Activated CD8-positive, alpha-beta memory T cell treated with anti-CD3 and anti-CD28 coated beads for 36 hours (primary cell): ENCODE measurements around the gene RASA3. TPM values are rescaled to one million over a fixed set of nuclear protein-coding genes. Genes with fewer than 3 reads are reported as not detected.
"Not testable (repeated sequence)": the region's sequence is repeated elsewhere in the genome, so short reads cannot be mapped to it uniquely, and the experiment has no call there.

Experiments
- CTCF ChIA-PET: fragments of 350-600 bp; sonication (Branson Sonifier 250); formaldehyde crosslinking; loops from one replicate; lab custom pipeline; 2021; ENCODE audit warnings: antibody characterized with exemption; lab: Charles Lee
- POLR2A ChIA-PET: fragments of 350-600 bp; sonication (Branson Sonifier 250); formaldehyde crosslinking; loops from one replicate; lab custom pipeline; 2021; ENCODE audit warnings: antibody characterized with exemption; lab: Charles Lee
- total RNA-seq, 2 experiments: library from RNA; stranded (reverse); gene quantifications; one replicate each; pipeline ENCODE4 v1.2.3, GENCODE V29; 2021

RASA3 gene
- total RNA-seq, 2 experiments from 2014 or later = 22.1 to 22.5 TPM

- ChIA-PET CTCF (interaction anchor here (0.7 to 3.6 kb wide), 7 partner anchors 8 to 117 kb away, joined by 3 to 15 read pairs (median 5); no protein-coding TSS in a partner anchor), POLR2A (interaction anchor here (1.1 to 1.7 kb wide), 2 partner anchors 34 to 45 kb away, joined by 3 to 4 read pairs; no protein-coding TSS in a partner anchor)
These were observed 22.2 kb downstream of the RASA3 start for GRCh38 chr13:114110091-114110829.

- POLR2A ChIA-PET = interaction anchor here (0.8 to 1.7 kb wide), 2 partner anchors 42 to 45 kb away, joined by 4 read pairs; no protein-coding TSS in a partner anchor
- CTCF ChIA-PET = interaction anchor here (1.4 to 3.6 kb wide), 4 partner anchors 42 to 117 kb away, joined by 5 to 15 read pairs (median 8); no protein-coding TSS in a partner anchor
These were observed 22.8 kb downstream of the RASA3 start for GRCh38 chr13:114109641-114110041.

GRCh38 chr13:114108894-114109293, 23.5 kb downstream of the RASA3 start:
- ChIA-PET CTCF (interaction anchor here (3.0 kb wide), 1 partner anchor 43 kb away, joined by 9 read pairs; no protein-coding TSS in a partner anchor), POLR2A (interaction anchor here (0.8 kb wide), 1 partner anchor 41 kb away, joined by 4 read pairs; no protein-coding TSS in a partner anchor)

- CTCF ChIA-PET = no interaction called here
- POLR2A ChIA-PET = no interaction called here
These were observed 24.2 kb downstream of the RASA3 start for GRCh38 chr13:114108141-114108761.

- POLR2A ChIA-PET = no interaction called here
- CTCF ChIA-PET = no interaction called here
These were observed 24.7 kb downstream of the RASA3 start for GRCh38 chr13:114107686-114108081.

- POLR2A ChIA-PET = no interaction called here
- CTCF ChIA-PET = no interaction called here
These were observed 25.3 kb downstream of the RASA3 start for GRCh38 chr13:114106991-114107685.

GRCh38 chr13:114106526-114106925, 25.9 kb downstream of the RASA3 start:
- CTCF ChIA-PET = interaction anchor here (1.1 kb wide), 1 partner anchor 17 kb away, joined by 3 read pairs; no protein-coding TSS in a partner anchor
- POLR2A ChIA-PET = no interaction called here

GRCh38 chr13:114105521-114106225, 26.8 kb downstream of the RASA3 start:
- CTCF ChIA-PET = interaction anchor here (1.1 kb wide), 1 partner anchor 18 kb away, joined by 3 read pairs; no protein-coding TSS in a partner anchor
- POLR2A ChIA-PET = no interaction called here

- CTCF ChIA-PET = no interaction called here
- POLR2A ChIA-PET = no interaction called here
These were observed 27.5 kb downstream of the RASA3 start for GRCh38 chr13:114104655-114105520.

- POLR2A ChIA-PET = no interaction called here
These were observed 28.4 kb downstream of the RASA3 start for GRCh38 chr13:114103801-114104654.

GRCh38 chr13:114103289-114103621, 29.2 kb downstream of the RASA3 start:
- CTCF ChIA-PET, POLR2A ChIA-PET: not testable (repeated sequence)

More at GRCh38 chr13:114103801-114104654, 28.4 kb downstream of the RASA3 start:
- CTCF ChIA-PET = no interaction called here

GRCh38 chr13:114102521-114103288, 29.7 kb downstream of the RASA3 start:
- POLR2A ChIA-PET = no interaction called here
- CTCF ChIA-PET = no interaction called here

GRCh38 chr13:114102131-114102520, 30.3 kb downstream of the RASA3 start:
- ChIA-PET POLR2A (no interaction called here), CTCF (no interaction called here)

GRCh38 chr13:114101358-114102130, 30.9 kb downstream of the RASA3 start:
- POLR2A ChIA-PET = no interaction called here
- CTCF ChIA-PET = no interaction called here

GRCh38 chr13:114100446-114101357, 31.7 kb downstream of the RASA3 start:
- POLR2A ChIA-PET = no interaction called here
- CTCF ChIA-PET = no interaction called here
